ENCODE measurements around the gene POPDC2. TPM values are rescaled to one million over a fixed set of nuclear protein-coding genes. Genes with fewer than 3 reads are reported as not detected.
"Not testable (repeated sequence)": the region's sequence is repeated elsewhere in the genome, so short reads cannot be mapped to it uniquely, and the experiment has no call there.

POPDC2 gene
- total RNA-seq, 2 experiments from 2014 or later, result 1.4 to 1.7 TPM

- CTCF ChIA-PET, result interaction anchor here (0.6 to 0.8 kb wide), 5 partner anchors 31 to 741 kb away, joined by 3 to 5 read pairs (median 3); no protein-coding TSS in a partner anchor
These were observed 23.0 kb upstream of the POPDC2 start for GRCh38 chr3:119683421-119683820.

GRCh38 chr3:119681279-119681678 is 20.9 kb upstream of the POPDC2 start:
- Mint-ChIP-seq H3K9me3 (ENCODE audit: low read depth) (no peaks in the 10 kb centered on the region), H3K36me3 (ENCODE audit: low read depth) (peaks cover 8% of the 10 kb centered on the region), H3K27ac (no peak overlapping the region), H3K4me1 (peaks cover 11% of the 10 kb centered on the region), H3K4me3 (no peak overlapping the region), H3K27me3 (no peaks in the 10 kb centered on the region)
- intact Hi-C loops (cut with DNase I, micrococcal nuclease), result loop anchor here (1.0 to 10.0 kb wide), 5 partner anchors 406 to 797 kb away; no protein-coding TSS in a partner anchor
- no peak for ATAC-seq
- no peak for DNase-seq
- ChIA-PET POLR2A (no interaction called here), CTCF (interaction anchor here (0.7 to 2.9 kb wide), 19 partner anchors 9 to 797 kb away, joined by 3 to 25 read pairs (median 4); partner anchors contain the start of genes B4GALT4 and TIMMDC1)

More at GRCh38 chr3:119683421-119683820, 23.0 kb upstream of the POPDC2 start:
- Mint-ChIP-seq H3K9me3 (ENCODE audit: low read depth) (no peaks in the 10 kb centered on the region), H3K27me3 (peaks cover 3% of the 10 kb centered on the region), H3K36me3 (ENCODE audit: low read depth) (no peaks in the 10 kb centered on the region), H3K27ac (no peak overlapping the region), H3K4me3 (no peak overlapping the region), H3K4me1 (no peaks in the 10 kb centered on the region)
- intact Hi-C loops (cut with DNase I, micrococcal nuclease), result loop anchor here in 1 of 2 experiments (10.0 kb wide), 2 partner anchors 409 to 799 kb away; no protein-coding TSS in a partner anchor
- ATAC-seq (no peak), DNase-seq (no peak)
- POLR2A ChIA-PET, result no interaction called here

GRCh38 chr3:119679874-119680273 is 19.5 kb upstream of the POPDC2 start:
- ChIA-PET CTCF (interaction anchor here (0.6 to 2.9 kb wide), 9 partner anchors 10 to 796 kb away, joined by 3 to 25 read pairs (median 5); partner anchors contain the start of genes B4GALT4 and CD80), POLR2A (no interaction called here)
- intact Hi-C loops (cut with DNase I, micrococcal nuclease), result loop anchor here (2.0 to 10.0 kb wide), 9 partner anchors 98 to 1065 kb away; partner anchors contain the start of genes GTF2E1 (in 2 of the 2), RABL3 (in 2 of the 2) and ARHGAP31 (in 1 of the 2)
- Mint-ChIP-seq H3K4me3 (no peak overlapping the region), H3K4me1 (peaks cover 25% of the 10 kb centered on the region), H3K27me3 (no peaks in the 10 kb centered on the region), H3K36me3 (ENCODE audit: low read depth) (peaks cover 15% of the 10 kb centered on the region), H3K27ac (no peak overlapping the region), H3K9me3 (ENCODE audit: low read depth) (no peaks in the 10 kb centered on the region)
- ATAC-seq (no peak), DNase-seq (no peak)

- H3K9me3 Mint-ChIP-seq (ENCODE audit: low read depth); ATAC-seq; POLR2A ChIA-PET; H3K4me3 Mint-ChIP-seq; CTCF ChIA-PET; H3K27me3 Mint-ChIP-seq; H3K27ac Mint-ChIP-seq; DNase-seq: not testable (repeated sequence)
- intact Hi-C loops (cut with DNase I, micrococcal nuclease), result loop anchor here (5.0 to 10.0 kb wide), 6 partner anchors 96 to 1067 kb away; partner anchors contain the start of genes GTF2E1 (in 2 of the 2), RABL3 (in 2 of the 2) and ARHGAP31 (in 1 of the 2)
- Mint-ChIP-seq H3K36me3 (ENCODE audit: low read depth) (peaks cover 24% of the 10 kb centered on the region), H3K4me1 (peaks cover 30% of the 10 kb centered on the region)
These were observed 17.8 kb upstream of the POPDC2 start for GRCh38 chr3:119678209-119678608.

- no peak for ATAC-seq
- CTCF ChIA-PET, result interaction anchor here (1.1 to 1.2 kb wide), 2 partner anchors 384 to 436 kb away, joined by 3 to 4 read pairs; partner anchors contain the start of gene ARHGAP31
- POLR2A ChIA-PET, result interaction anchor here (1.4 to 1.5 kb wide), 2 partner anchors 214 to 418 kb away, joined by 3 read pairs; partner anchors contain the start of gene TMEM39A
- H3K27ac Mint-ChIP-seq, result peak overlapping the region; percentile 97
- peaks cover 32% of the 10 kb centered on the region for H3K4me1 Mint-ChIP-seq
- intact Hi-C loops (cut with DNase I, micrococcal nuclease), result loop anchor here (1.0 to 10.0 kb wide), 20 partner anchors 23 to 1067 kb away; partner anchors contain the start of genes ARHGAP31 (in 2 of the 2), GTF2E1 (in 2 of the 2), POGLUT1 (in 2 of the 2) and RABL3 (in 2 of the 2)
- peak overlapping the region; percentile 95 for H3K4me3 Mint-ChIP-seq
- no peaks in the 10 kb centered on the region for H3K9me3 Mint-ChIP-seq (ENCODE audit: low read depth)
- DNase-seq, result no peak
- H3K36me3 Mint-ChIP-seq (ENCODE audit: low read depth), result peaks cover 28% of the 10 kb centered on the region
- no peaks in the 10 kb centered on the region for H3K27me3 Mint-ChIP-seq
These were observed 17.2 kb upstream of the POPDC2 start for GRCh38 chr3:119677641-119677934.

- intact Hi-C loops (cut with DNase I, micrococcal nuclease), result loop anchor here (1.0 to 10.0 kb wide), 20 partner anchors 23 to 1068 kb away; partner anchors contain the start of genes ARHGAP31 (in 2 of the 2), GTF2E1 (in 2 of the 2), POGLUT1 (in 2 of the 2) and RABL3 (in 2 of the 2)
- H3K27ac Mint-ChIP-seq, result peak within 1 kb of the TSS; percentile 97
- ChIA-PET POLR2A (interaction anchor here (1.4 to 2.3 kb wide), 4 partner anchors 13 to 419 kb away, joined by 3 to 12 read pairs (median 3); partner anchors contain the start of genes TIMMDC1 and TMEM39A), CTCF (interaction anchor here (1.1 to 1.5 kb wide), 3 partner anchors 13 to 436 kb away, joined by 3 to 4 read pairs (median 4); partner anchors contain the start of gene ARHGAP31)
- no peaks in the 10 kb centered on the region for H3K9me3 Mint-ChIP-seq (ENCODE audit: low read depth)
- peaks cover 31% of the 10 kb centered on the region for H3K36me3 Mint-ChIP-seq (ENCODE audit: low read depth)
- H3K4me1 Mint-ChIP-seq, result peaks cover 36% of the 10 kb centered on the region
- ATAC-seq, result peak; percentile 91
- peak within 1 kb of the TSS; percentile 95 for H3K4me3 Mint-ChIP-seq
- H3K27me3 Mint-ChIP-seq, result no peaks in the 10 kb centered on the region
- peak; percentile 97 for DNase-seq
These were observed 16.6 kb upstream of the POPDC2 start, which contains the start of gene COX17 for GRCh38 chr3:119676771-119677640. Gene COX17 (minus strand): TSS chr3:119677406. CDS start chr3:119677310, 96 bp downstream.

- ChIA-PET CTCF (interaction anchor here (0.6 to 1.5 kb wide), 5 partner anchors 11 to 141 kb away, joined by 3 to 4 read pairs (median 4); no protein-coding TSS in a partner anchor), POLR2A (interaction anchor here (1.0 to 2.3 kb wide), 4 partner anchors 14 to 420 kb away, joined by 3 to 12 read pairs (median 3); partner anchors contain the start of gene TIMMDC1)
- H3K27ac Mint-ChIP-seq, result peak overlapping the region; percentile 97
These were observed 15.6 kb upstream of the POPDC2 start for GRCh38 chr3:119676020-119676419.

GRCh38 chr3:119675188-119675874 is 14.9 kb upstream of the POPDC2 start:
- peaks cover 45% of the 10 kb centered on the region for H3K36me3 Mint-ChIP-seq (ENCODE audit: low read depth)
- POLR2A ChIA-PET, result interaction anchor here (0.7 to 2.3 kb wide), 5 partner anchors 14 to 420 kb away, joined by 3 to 12 read pairs (median 4); partner anchors contain the start of gene TIMMDC1
- no peaks in the 10 kb centered on the region for H3K27me3 Mint-ChIP-seq
- no peaks in the 10 kb centered on the region for H3K9me3 Mint-ChIP-seq (ENCODE audit: low read depth)
- ATAC-seq (no peak), DNase-seq (no peak)
- peaks cover 39% of the 10 kb centered on the region for H3K4me1 Mint-ChIP-seq
- intact Hi-C loops (cut with DNase I, micrococcal nuclease), result loop anchor here (5.0 to 10.0 kb wide), 6 partner anchors 93 to 1069 kb away; partner anchors contain the start of genes GTF2E1 (in 2 of the 2), RABL3 (in 2 of the 2) and ARHGAP31 (in 1 of the 2)
- H3K27ac Mint-ChIP-seq, result peak overlapping the region; percentile 97
- CTCF ChIA-PET, result interaction anchor here (0.7 to 1.5 kb wide), 3 partner anchors 11 to 108 kb away, joined by 3 to 4 read pairs (median 3); no protein-coding TSS in a partner anchor
- peak overlapping the region; percentile 95 for H3K4me3 Mint-ChIP-seq

More at GRCh38 chr3:119676020-119676419, 15.6 kb upstream of the POPDC2 start:
- intact Hi-C loops (cut with DNase I, micrococcal nuclease), result loop anchor here (2.0 to 10.0 kb wide), 11 partner anchors 25 to 1069 kb away; partner anchors contain the start of genes GTF2E1 (in 2 of the 2), RABL3 (in 2 of the 2), ARHGAP31 (in 1 of the 2) and LRRC58 (in 1 of the 2)
- H3K27me3 Mint-ChIP-seq, result no peaks in the 10 kb centered on the region
- peaks cover 38% of the 10 kb centered on the region for H3K36me3 Mint-ChIP-seq (ENCODE audit: low read depth)
- ATAC-seq, result no peak
- H3K9me3 Mint-ChIP-seq (ENCODE audit: low read depth), result no peaks in the 10 kb centered on the region
- H3K4me1 Mint-ChIP-seq, result peaks cover 37% of the 10 kb centered on the region
- DNase-seq, result no peak
- peak overlapping the region; percentile 95 for H3K4me3 Mint-ChIP-seq

- ChIA-PET POLR2A (no interaction called here), CTCF (interaction anchor here (2.4 kb wide), 1 partner anchor 11 kb away, joined by 6 read pairs; no protein-coding TSS in a partner anchor)
- Mint-ChIP-seq H3K36me3 (ENCODE audit: low read depth) (peaks cover 53% of the 10 kb centered on the region), H3K27me3 (no peaks in the 10 kb centered on the region), H3K9me3 (ENCODE audit: low read depth) (no peaks in the 10 kb centered on the region), H3K27ac (no peak overlapping the region), H3K4me1 (peaks cover 43% of the 10 kb centered on the region), H3K4me3 (no peak overlapping the region)
- intact Hi-C loops (cut with DNase I, micrococcal nuclease), result loop anchor here (10.0 kb wide), 2 partner anchors 379 to 1071 kb away; partner anchors contain the start of genes ARHGAP31 (in 1 of the 2), GTF2E1 (in 1 of the 2) and RABL3 (in 1 of the 2)
- DNase-seq (no peak), ATAC-seq (no peak)
These were observed 13.5 kb upstream of the POPDC2 start for GRCh38 chr3:119673875-119674274.

- ChIA-PET POLR2A (no interaction called here), CTCF (interaction anchor here (1.0 to 2.4 kb wide), 5 partner anchors 10 to 209 kb away, joined by 3 to 6 read pairs (median 3); partner anchors contain the start of gene TMEM39A)
- ATAC-seq, result no peak
- intact Hi-C loops (cut with DNase I, micrococcal nuclease), result loop anchor here (10.0 kb wide), 2 partner anchors 378 to 1072 kb away; partner anchors contain the start of genes ARHGAP31 (in 1 of the 2), GTF2E1 (in 1 of the 2) and RABL3 (in 1 of the 2)
- Mint-ChIP-seq H3K27ac (no peak overlapping the region), H3K4me3 (no peak overlapping the region), H3K27me3 (no peaks in the 10 kb centered on the region), H3K36me3 (ENCODE audit: low read depth) (peaks cover 53% of the 10 kb centered on the region), H3K4me1 (peaks cover 42% of the 10 kb centered on the region), H3K9me3 (ENCODE audit: low read depth) (no peaks in the 10 kb centered on the region)
- DNase-seq, result no peak
These were observed 12.4 kb upstream of the POPDC2 start for GRCh38 chr3:119672776-119673175.

Measured in activated CD4-positive, alpha-beta T cell treated with anti-CD3 and anti-CD28 coated beads for 36 hours (primary cell).